HG02678 (cell line): ENCODE measurements around the gene LGMN.
"Not testable (repeated sequence)": the region's sequence is repeated elsewhere in the genome, so short reads cannot be mapped to it uniquely, and the experiment has no call there.

Source experiments
- ATAC-seq: cut with Tn5 transposase; IDR thresholded peaks from one replicate; pipeline ENCODE4 v1.9.1; 2021; ENCODE audit warnings: mild to moderate bottlenecking, moderate library complexity; ENCODE audit not compliant: unreplicated experiment

LGMN gene

GRCh38 chr14:92763666-92764631, 15.5 kb upstream of the LGMN start:
- not testable (repeated sequence) for ATAC-seq

DNA sequence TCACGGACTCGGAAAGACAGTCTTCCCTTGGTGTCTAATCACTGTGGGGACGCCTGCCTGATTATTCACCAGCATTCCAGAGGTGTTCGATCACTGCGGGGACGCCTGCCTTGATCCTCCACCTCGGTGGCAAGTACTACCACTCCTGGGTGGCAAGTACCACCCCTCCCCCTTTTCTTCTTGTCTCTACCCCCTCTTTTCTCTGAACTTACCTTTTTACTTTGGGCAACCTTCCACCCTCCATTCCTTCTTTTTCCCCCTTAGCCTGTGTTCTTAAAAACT, 12.0 kb upstream of the LGMN start:
- no peak for ATAC-seq

GRCh38 chr14:92759679-92760523, 11.5 kb upstream of the LGMN start:
- ATAC-seq: no peak

DNA sequence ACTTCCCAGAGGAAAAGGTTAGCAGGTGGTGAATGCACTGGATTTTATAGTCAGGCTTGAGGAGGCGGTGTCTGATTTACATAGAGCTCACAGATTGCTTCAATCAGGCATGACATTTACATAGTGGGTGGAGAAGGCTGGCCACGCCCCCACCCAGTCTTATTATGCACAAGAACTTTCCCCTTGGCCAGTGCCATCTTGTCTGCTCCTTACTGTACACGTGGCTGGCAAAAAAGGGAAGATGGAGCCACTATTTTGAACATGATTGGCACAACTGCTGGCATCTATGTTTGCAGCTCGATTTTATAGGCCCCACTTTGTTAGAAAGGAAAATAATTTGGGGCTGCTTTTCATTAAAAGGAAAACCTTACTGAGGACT, 10.9 kb upstream of the LGMN start:
- no peak for ATAC-seq

GRCh38 chr14:92756446-92756845, 8.0 kb upstream of the LGMN start:
- no peak for ATAC-seq

- no peak for ATAC-seq
Observed at GRCh38 chr14:92755495-92755894, 7.1 kb upstream of the LGMN start.

GRCh38 chr14:92754966-92755365, 6.5 kb upstream of the LGMN start:
- no peak for ATAC-seq

DNA sequence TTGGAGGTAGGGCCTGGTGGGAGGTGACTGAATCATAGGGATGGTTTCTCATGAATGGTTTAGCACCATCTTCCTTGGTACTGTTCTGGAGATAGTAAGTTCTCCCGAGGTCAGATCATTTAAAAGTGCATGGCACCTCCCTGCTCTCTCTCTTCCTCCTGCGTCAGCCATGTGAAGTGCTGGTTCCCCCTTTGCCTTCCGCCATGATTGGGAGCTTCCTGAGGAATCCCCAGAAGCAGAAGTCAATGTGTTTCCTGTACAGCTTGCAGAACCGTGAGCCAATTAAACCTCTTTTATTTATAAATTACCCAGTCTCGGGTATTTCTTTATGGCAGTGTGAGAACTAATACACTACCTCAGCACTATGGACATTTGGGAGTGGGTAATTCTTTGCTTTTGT, 4.8 kb upstream of the LGMN start:
- no peak for ATAC-seq

DNA sequence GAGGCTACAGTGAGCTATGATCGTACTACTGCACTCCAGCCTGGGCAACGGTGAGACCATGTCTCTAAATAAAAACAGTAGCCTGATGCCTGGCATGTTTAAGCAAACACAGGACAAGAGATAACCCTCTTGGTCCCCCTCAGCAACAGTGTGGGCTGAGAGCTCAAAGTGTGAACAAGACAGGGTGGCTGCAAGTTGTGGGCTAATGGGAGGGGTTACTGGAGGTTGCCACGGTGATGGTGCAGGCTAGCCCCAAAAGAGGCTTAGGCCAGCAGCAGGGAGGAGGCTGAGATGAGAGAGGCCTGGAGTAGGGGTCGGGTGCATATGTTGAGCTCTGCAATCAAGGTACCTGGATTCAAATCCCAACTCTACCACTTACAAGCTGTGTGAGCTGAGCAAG, 3.4 kb upstream of the LGMN start:
- no peak for ATAC-seq

GRCh38 chr14:92750994-92751400, 2.6 kb upstream of the LGMN start:
- no peak for ATAC-seq

DNA sequence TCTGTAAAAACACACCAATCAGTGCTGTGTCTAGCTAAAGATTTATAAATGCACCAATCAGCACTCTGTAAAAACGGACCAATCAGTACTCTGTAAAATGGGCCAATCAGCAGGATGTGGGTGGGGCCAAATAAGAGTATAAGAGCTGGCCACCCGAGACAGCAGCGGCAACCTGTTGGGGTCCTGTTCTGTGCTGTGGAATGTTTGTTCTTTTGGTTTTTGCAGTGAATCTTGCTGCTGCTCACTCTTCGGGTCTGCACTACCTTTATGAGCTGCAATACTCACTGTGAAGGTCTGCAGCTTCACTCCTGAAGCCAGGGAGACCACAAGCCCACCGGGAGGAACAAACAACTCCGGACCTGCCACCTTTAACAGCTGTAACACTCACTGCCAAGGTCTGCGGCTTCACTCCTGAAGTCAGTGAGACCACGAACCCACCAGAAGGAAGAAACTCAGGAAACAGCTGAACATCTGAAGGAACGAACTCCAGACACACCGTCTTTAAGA, 1.8 kb upstream of the LGMN start:
- ATAC-seq: not testable (repeated sequence)

DNA sequence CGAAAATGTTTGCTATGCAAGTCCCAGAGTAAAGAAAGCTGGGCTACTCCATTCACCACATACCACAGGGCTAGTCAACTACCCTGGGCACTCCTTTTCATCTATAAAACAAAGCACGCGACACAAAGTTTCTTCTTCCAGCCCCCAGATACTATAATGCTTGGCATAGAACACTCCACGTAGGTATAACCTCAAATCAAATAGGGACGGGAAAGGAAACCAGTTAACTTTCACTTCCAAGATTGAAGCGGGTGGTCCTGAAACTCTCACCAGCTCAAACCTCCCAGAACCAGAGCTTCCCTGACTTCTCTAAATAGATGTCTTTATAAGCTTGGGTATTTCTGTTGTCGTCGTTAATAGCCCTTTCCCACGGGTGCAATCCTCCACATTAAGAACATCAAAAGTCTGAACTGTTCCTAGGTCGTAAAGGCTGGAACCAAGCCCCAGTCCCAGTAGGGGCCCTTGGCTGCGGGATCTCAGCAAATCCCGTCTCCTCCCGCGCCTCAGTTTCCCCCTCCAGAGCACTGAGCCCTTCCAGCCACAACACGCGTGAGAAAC, 647 bp downstream of the LGMN start:
- no peak for ATAC-seq

GRCh38 chr14:92744198-92744597, 4.2 kb downstream of the LGMN start:
- no peak for ATAC-seq

DNA sequence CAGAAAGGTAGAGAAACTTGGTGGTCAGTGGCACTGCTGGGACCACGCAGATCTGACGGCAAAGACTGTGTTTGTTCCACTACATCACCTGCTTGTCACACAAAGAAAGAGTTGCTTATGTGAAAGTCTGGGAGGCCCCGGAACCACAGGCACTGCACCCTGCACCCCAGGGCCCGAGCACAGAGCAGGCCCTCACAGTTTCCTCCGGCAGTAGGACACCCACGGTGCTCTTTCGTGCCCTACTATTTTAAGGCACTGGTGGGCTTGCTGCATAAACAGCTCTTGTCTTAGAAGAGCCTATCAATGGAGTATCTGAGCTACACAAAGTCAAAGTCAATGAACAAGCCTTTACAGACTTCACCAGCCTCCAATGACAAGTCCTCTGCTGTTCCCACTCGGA, 8.0 kb downstream of the LGMN start:
- ATAC-seq: no peak

- ATAC-seq: no peak
Observed at GRCh38 chr14:92737619-92738188, 10.7 kb downstream of the LGMN start.

DNA sequence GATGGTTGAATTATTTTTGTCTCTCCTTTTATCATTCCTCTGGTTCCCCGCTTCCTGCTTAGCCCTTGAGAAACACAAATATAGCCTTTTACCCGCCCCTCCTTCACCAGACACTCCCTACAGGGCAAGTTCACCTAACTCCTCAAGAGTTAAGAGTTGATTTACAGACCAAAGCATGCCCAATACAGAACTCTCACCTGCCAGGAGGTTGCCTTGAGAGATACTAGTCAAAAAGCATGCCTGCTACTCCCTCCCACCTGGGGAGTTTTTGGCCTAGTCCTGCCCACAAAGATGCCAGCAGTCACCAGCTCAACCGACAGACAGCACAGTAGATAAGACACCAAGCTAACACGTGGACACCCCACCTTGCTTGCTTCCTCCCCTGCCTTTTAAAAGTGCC, 11.2 kb downstream of the LGMN start:
- ATAC-seq: no peak

GRCh38 chr14:92735344-92735743, 13.1 kb downstream of the LGMN start:
- ATAC-seq: no peak

GRCh38 chr14:92734618-92735017, 13.8 kb downstream of the LGMN start:
- ATAC-seq: no peak

DNA sequence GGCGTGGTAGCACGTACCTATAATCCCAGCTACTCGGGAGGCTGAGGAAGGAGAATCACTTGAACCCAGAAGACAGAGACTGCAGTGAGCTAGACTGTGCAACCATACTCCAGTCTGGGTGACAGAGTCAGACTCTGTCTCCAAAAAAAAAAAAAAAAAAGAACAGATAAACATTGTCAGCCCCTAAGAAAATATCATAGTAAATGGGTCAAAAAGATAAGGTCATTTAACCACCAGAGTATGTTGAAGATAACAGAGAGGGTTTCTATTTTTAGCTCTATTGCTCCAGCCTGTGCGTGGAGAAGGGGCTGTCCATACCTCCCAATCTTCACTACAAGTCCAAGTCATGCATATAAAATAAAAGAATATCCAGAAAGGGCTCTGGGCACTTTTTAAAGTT, 15.4 kb downstream of the LGMN start:
- ATAC-seq: no peak

- ATAC-seq: no peak
Observed at GRCh38 chr14:92731622-92732115, 16.8 kb downstream of the LGMN start.
